Measurements from ENCODE around the gene HOXA7. TPM values are rescaled to one million over a fixed set of nuclear protein-coding genes. Genes with fewer than 3 reads are reported as not detected.
A peak's percentile ranks its signal among the peaks of the same experiment; 100 is the strongest.

HOXA7 gene
- total and polyA plus RNA-seq, 11 donors, result 0.29 TPM; not detected in 10

GRCh38 chr7:27185013-27185853, 28.8 kb upstream of the HOXA7 start, which contains the start of gene HOXA11:
Gene HOXA11, minus strand, starts transcription at chr7:27185232. Its CDS starts 88 bp downstream, at chr7:27185144.
- Histone ChIP-seq H3K27me3 (peaks cover 83 to 100% (median 100%) of the 10 kb centered on the region in 9 donors), H3K27ac (peak within 1 kb of the TSS in 1 of 12 donors; percentile 91), H3K4me3 (peak within 1 kb of the TSS; percentile 19 to 58 (median 36)), H3K9me3 (no peaks in the 10 kb centered on the region), H3K36me3 (no peaks in the 10 kb centered on the region), H3K4me1 (peaks cover 4 to 55% (median 33%) of the 10 kb centered on the region in 12 donors)
- ATAC-seq, result peak in 1 of 4 donors; percentile 11
- peak in 1 of 5 donors; percentile 55 for DNase-seq
- TF ChIP-seq POLR2A (IDR thresholded peaks at IDR 0.05) (no peak), CTCF (IDR thresholded peaks at IDR 0.05) (no peak)
- intact Hi-C loops (cut with DNase I), result no loop called here
- WGBS, 4 donors, result 4 to 6% (median 5%) methylated on average over 30 to 43 of the region's 43 CpGs

DNA sequence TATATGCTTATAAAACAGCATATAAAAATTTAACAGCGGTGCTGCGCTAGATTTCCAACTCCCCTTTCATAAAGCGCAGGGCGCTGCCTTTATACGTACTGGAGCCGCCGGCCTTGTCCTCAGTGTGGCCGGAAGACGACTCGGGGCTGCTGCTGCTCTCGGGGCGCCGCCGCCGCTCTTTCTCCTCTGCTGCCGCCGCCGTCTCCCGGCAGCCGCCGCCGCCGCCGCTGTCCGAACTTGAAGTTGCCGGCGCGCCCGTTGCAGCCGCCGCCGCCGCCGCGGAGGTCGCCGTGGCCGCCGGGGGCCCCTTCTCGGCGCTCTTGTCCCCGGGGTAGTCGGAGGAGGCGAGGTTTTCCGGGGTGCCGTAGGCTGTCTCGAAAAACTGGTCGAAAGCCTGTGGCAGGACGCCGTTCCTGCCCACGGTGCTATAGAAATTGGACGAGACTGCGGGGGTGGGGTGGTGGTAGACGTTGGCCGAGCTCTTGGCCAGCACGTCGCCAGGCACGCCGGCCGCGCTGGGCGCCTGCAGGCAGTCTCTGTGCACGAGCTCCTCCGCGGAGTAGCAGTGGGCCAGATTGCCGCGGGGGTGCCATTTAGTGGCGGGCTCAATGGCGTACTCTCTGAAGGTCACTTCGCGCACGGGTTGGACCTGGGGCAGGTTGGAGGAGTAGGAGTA, 28.0 kb upstream of the HOXA7 start:
- H3K4me1 ChIP-seq, result peaks cover 4 to 59% (median 39%) of the 10 kb centered on the region in 12 donors
- H3K27me3 ChIP-seq, result peaks cover 84 to 100% (median 100%) of the 10 kb centered on the region in 9 donors
- ATAC-seq (no peak), DNase-seq (peak in 1 of 5 donors; percentile 68)
- no peaks in the 10 kb centered on the region for H3K9me3 ChIP-seq
- no peaks in the 10 kb centered on the region for H3K36me3 ChIP-seq
- intact Hi-C loops (cut with DNase I), result no loop called here
- TF ChIP-seq CTCF (IDR thresholded peaks at IDR 0.05), result no peak
- TF ChIP-seq POLR2A (IDR thresholded peaks at IDR 0.05), result no peak
- WGBS, 4 donors, result 1 to 5% (median 3%) methylated on average over 34 to 72 of the region's 72 CpGs
- peak overlapping the region in 1 of 12 donors; percentile 91 for H3K27ac ChIP-seq
- peak overlapping the region; percentile 19 to 58 (median 36) for H3K4me3 ChIP-seq

- no peaks in the 10 kb centered on the region for H3K36me3 ChIP-seq
- ATAC-seq (no peak), DNase-seq (no peak)
- 3 to 4% (median 4%) methylated on average over 30 of the region's 30 CpGs for WGBS, 4 donors
- intact Hi-C loops (cut with DNase I), result no loop called here
- peaks cover 84 to 100% (median 100%) of the 10 kb centered on the region in 9 donors for H3K27me3 ChIP-seq
- H3K4me3 ChIP-seq, result peak overlapping the region; percentile 19 to 58 (median 36)
- TF ChIP-seq CTCF (IDR thresholded peaks at IDR 0.05), result no peak
- no peak for TF ChIP-seq POLR2A (IDR thresholded peaks at IDR 0.05)
- no peaks in the 10 kb centered on the region for H3K9me3 ChIP-seq
- H3K27ac ChIP-seq, result peak overlapping the region in 1 of 12 donors; percentile 91
- peaks cover 4 to 56% (median 36%) of the 10 kb centered on the region in 12 donors for H3K4me1 ChIP-seq
Observed at GRCh38 chr7:27183682-27184336, 27.3 kb upstream of the HOXA7 start.

Data from heart left ventricle (tissue), 16 donors.